ENCODE results near the gene TNS3. TPM values are rescaled to one million over a fixed set of nuclear protein-coding genes. Genes with fewer than 3 reads are reported as not detected.

The TNS3 gene
- total RNA-seq, 1 experiment from 2014 or later, result 9.5 TPM

DNA sequence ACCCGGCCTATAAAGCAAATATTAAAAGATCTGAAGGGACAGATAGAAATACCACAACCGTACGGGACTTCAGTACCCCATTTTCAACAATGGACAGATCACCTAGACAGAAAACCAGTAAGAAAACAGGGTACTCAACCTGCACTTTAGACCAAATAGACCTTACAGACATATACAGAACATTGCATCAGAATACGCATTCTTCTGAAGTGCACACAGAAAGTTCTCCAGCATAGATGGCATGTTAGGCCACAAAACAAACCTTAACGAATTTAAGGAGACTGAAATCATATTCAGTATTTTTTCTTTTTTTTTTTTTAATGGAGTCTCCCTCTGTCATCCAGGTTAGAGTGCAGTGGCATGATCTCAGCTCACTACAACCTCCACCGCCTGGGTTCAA lies 151.5 kb downstream of the TNS3 start:
- Histone ChIP-seq H3K23me2 (ENCODE audit: insufficient read length, low read depth, low read length, poor library complexity, severe bottlenecking) (no peaks in the 10 kb centered on the region), H4K8ac (replicated peaks; ENCODE audit: insufficient read length, low read depth, low read length) (no peak overlapping the region), H3K9me3 (ENCODE audit: control insufficient read depth, low read depth, low read length) (no peaks in the 10 kb centered on the region), H3K79me1 (ENCODE audit: insufficient read depth, low read depth, low read length, poor library complexity, severe bottlenecking) (no peaks in the 10 kb centered on the region), H2BK12ac (ENCODE audit: insufficient read length, low read depth, low read length) (no peak overlapping the region), H4K5ac (ENCODE audit: insufficient read length, low read depth, low read length) (no peak overlapping the region), H4K91ac (ENCODE audit: insufficient read length, low read depth, low read length) (no peak overlapping the region), H3K9ac (ENCODE audit: extremely low read depth, insufficient read length, low read length) (no peak overlapping the region), H3K56ac (ENCODE audit: insufficient read length, low read depth, low read length) (no peak overlapping the region), H3K27me3 (ENCODE audit: insufficient read depth, low read length) (no peaks in the 10 kb centered on the region), H2AK5ac (ENCODE audit: insufficient read length, low read length) (no peak overlapping the region), H2AFZ (ENCODE audit: low read length) (no peak overlapping the region), H3T11ph (ENCODE audit: low read length) (no peak overlapping the region), H2BK5ac (ENCODE audit: insufficient read length, low read length) (no peak overlapping the region), H4K20me1 (ENCODE audit: control insufficient read depth, insufficient read depth, insufficient read length) (no peaks in the 10 kb centered on the region), H3K18ac (ENCODE audit: insufficient read length, low read depth, low read length) (no peak overlapping the region), H2BK120ac (ENCODE audit: low read depth, low read length, poor library complexity, severe bottlenecking) (no peak overlapping the region), H2BK20ac (ENCODE audit: low read depth, low read length, poor library complexity, severe bottlenecking) (no peak overlapping the region), H3K14ac (ENCODE audit: insufficient read depth, low read length) (no peak overlapping the region), H3K23ac (ENCODE audit: insufficient read length, low read depth, low read length) (no peak overlapping the region), H3K4me1 (ENCODE audit: insufficient read depth, low read length) (no peaks in the 10 kb centered on the region), H3K27ac (ENCODE audit: insufficient read length, low read depth, low read length) (no peak overlapping the region), H3K79me2 (ENCODE audit: insufficient read depth, low read length) (no peaks in the 10 kb centered on the region), H2BK15ac (ENCODE audit: low read depth, low read length) (no peak overlapping the region), H3K4ac (ENCODE audit: low read depth, low read length) (no peak overlapping the region), H3K4me2 (ENCODE audit: insufficient read depth, insufficient read length, low read length) (no peak overlapping the region)
- Mint-ChIP-seq H3K36me3 (ENCODE audit: insufficient read depth in 1 of 3, low read depth in 3 of 3) (peaks cover 0 to 2% (median 0%) of the 10 kb centered on the region in 3 experiments; a peak in 2 of 7 replicates), H3K9me3 (no peaks in the 10 kb centered on the region), H3K27ac (no peak overlapping the region), H3K4me1 (no peaks in the 10 kb centered on the region; a peak in 1 of 4 replicates), H3K4me3 (no peak overlapping the region), H3K27me3 (ENCODE audit: low read depth) (no peaks in the 10 kb centered on the region; the same call in 1 of the 2 replicates)
- no CpG with 5 or more reads among the region's 6 CpGs for WGBS (ENCODE audit: extremely low coverage, insufficient read length, low lambda C conversion rate)
- TF ChIP-seq, protein P1, sequence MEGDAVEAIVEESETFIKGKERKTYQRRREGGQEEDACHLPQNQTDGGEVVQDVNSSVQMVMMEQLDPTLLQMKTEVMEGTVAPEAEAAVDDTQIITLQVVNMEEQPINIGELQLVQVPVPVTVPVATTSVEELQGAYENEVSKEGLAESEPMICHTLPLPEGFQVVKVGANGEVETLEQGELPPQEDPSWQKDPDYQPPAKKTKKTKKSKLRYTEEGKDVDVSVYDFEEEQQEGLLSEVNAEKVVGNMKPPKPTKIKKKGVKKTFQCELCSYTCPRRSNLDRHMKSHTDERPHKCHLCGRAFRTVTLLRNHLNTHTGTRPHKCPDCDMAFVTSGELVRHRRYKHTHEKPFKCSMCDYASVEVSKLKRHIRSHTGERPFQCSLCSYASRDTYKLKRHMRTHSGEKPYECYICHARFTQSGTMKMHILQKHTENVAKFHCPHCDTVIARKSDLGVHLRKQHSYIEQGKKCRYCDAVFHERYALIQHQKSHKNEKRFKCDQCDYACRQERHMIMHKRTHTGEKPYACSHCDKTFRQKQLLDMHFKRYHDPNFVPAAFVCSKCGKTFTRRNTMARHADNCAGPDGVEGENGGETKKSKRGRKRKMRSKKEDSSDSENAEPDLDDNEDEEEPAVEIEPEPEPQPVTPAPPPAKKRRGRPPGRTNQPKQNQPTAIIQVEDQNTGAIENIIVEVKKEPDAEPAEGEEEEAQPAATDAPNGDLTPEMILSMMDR (conservative IDR thresholded peaks at IDR 0.05), result no peak
- DNase-seq, result no peak
